GM12872 (cell line): ENCODE data around the gene TALDO1.

Source experiments
- TF ChIP-seq, protein P1 (sequence below): IDR thresholded peaks from 3 replicates; pipeline ENCODE4 v1.5.1; 2011; ENCODE audit warnings: low read depth, mild to moderate bottlenecking, low read length, moderate library complexity; ENCODE audit not compliant: insufficient read depth

The TALDO1 gene

DNA sequence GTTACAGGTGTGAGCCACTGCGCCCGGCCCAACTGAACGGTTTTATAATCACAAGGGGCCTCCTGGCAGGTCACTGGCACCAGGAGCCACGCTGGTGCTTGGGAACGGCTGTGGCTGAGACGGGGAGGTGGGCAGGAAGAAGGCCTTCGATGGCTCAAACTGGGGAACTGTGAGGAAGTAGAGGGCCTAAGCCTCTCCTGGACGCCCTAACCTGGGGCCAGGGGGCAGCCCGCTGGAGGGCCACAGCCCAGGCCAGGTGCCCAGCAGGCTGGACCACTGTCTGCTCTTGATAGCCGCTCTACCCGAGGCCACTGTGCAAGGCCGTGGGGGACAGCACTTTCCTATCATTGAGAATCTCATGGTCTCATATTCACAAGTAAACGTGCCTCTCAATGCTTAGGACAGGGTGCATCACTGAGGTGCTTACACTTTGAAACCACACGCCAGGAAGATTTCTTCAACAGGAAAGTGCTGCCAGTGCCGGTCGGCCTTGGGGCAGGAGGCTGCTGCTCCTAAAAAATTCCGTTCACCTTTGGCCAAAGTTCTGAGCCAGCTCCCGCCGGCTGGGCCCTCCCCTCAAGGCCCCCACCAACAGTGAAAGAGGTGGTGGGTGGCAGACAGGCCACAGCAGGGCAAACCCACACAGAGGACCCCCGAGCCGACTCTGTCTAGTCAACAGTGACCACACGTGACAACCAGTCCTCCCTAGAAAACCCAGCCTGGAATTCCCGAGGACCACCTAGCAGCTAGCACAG lies 22.8 kb downstream of the TALDO1 start:
- TF ChIP-seq, protein P1, sequence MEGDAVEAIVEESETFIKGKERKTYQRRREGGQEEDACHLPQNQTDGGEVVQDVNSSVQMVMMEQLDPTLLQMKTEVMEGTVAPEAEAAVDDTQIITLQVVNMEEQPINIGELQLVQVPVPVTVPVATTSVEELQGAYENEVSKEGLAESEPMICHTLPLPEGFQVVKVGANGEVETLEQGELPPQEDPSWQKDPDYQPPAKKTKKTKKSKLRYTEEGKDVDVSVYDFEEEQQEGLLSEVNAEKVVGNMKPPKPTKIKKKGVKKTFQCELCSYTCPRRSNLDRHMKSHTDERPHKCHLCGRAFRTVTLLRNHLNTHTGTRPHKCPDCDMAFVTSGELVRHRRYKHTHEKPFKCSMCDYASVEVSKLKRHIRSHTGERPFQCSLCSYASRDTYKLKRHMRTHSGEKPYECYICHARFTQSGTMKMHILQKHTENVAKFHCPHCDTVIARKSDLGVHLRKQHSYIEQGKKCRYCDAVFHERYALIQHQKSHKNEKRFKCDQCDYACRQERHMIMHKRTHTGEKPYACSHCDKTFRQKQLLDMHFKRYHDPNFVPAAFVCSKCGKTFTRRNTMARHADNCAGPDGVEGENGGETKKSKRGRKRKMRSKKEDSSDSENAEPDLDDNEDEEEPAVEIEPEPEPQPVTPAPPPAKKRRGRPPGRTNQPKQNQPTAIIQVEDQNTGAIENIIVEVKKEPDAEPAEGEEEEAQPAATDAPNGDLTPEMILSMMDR: no peak

DNA sequence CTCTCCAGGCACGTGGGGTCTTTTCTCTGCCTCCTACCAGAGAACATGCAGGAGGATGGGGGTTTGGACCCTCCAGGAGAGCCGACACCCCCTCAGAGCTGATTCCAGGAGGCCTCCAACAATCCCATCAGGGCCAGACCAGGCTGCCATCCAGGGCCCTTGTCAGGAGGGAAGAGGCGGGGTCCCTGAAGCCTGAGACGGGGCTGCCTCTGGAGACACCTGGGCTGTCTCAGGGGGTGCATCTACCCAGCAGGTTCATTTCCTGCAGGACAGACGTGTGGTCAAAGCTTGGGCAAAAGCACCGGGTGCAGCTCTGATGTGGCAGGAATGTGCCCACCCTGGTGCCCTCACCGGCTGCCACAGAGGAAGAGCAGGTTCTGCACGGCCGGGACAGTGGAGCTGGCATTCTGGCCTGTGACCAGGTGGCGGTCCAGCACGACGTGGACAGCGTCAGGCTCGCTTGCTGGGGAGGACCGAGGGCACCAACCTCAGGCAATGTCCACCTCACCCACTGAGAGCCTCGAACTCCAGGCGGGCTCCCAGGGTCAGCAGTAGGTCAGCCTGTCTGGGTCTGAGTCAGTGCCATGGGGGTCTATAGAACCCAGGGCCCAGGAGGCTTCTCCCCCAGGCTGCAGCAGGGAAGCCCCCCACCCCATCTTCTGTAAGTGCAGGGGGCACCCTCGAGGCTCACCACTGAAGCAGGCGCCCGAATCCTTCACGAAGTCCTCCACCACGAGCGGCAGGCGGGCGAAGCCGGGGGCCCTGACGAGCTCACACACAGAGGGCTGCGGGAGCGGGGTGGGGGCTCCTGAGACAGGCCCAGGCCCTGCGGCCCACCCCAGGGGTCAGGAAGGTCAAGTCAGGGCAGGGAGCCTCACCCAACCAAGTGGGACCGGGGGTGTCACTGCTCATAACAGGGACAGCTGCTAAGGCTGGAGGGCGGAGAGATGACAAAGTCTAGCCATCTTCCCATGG lies 23.7 kb downstream of the TALDO1 start:
- TF ChIP-seq, protein P1: no peak

DNA sequence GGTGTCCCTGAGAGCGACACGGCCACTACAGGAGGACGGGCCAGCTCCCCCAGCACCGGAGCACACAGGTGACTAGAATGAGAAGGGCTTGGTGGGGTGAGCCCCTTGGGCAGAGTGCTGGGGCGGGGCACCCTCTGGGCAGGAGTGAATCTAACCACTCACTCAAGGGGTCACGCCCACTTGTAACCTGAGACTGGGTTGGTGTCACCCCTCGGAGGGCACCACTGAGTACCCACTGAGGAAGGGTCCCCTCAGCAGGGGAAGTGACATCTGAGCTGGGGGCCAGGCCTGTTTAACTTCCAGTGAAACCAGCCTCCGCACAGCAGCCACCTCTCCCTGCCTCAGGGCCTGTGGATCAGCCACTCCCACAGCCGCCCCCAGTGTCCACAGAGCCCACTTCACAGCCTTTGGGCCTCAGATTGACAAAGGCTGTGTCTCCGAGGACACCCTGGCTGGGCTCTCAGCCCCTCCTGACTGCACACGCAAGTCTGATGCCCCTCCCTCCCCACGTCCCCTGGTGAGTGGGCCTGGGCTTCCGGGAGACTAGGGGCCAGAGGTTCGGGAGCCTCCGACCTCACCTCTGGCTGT lies 24.4 kb downstream of the TALDO1 start:
- TF ChIP-seq, protein P1: no peak

DNA sequence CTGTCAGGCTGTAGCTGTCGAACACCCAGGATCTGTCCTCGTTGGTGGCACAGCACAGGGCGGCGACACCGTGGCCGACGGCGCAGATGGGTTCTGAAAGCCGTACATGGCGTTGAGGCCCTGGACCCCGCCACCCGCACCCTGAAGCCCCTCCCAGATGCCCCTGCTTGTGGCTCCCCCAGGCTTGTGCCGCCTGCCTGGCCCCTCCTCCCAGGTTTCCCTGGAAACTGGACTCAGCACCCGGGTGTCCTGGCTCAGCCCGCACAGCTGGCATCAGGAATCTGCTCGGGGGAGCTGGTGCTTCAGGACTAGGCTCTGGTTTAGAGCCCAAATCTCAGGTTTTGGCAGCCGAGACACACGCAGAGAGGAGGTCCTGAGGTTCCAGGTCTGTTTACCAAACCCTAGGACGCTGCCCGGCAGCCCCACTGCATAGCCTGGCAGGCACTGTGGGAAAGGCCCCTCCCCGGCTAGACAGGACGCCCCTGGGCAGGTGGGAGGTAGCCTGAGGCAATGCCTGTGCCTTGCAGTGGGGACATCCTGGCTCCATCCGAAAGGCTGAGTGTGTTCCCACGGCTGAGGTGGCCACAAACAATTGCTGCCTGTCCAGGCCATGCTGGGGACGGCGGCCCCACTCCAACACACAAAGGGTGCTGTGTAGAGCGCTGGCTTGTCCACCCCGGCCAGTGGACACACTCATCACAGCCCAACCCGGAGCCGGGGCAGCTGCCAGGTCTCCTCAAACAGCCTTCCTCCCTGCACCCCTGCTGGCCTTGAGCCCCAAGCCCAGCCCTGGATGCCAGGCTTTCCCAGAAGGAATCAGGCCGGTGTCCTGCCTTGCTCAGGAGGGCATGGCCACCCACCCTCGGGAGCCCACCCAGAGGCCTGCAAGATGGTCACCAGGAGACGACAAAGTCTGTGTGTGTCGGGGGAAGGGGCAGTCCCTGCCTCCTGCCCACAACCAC lies 25.4 kb downstream of the TALDO1 start:
- TF ChIP-seq, protein P1: no peak

DNA sequence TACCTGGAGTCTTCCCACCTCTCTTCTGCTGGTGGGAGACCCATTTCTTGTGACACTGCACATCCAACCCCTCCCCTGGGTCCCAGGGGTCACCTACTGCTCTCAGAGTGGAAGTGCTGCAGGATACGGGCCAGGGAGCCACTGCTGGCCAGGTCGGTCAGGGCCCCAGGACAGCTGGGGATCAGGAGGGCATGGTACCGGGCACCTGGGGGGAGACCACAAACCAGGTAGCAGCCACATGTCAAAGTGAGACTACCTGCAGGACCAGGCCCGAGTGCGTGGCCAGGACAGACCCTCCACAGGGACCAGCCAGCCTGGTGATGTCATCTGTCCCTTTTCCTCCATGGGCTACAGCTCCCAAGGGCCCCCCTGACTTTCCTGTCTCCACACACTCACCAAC lies 26.2 kb downstream of the TALDO1 start:
- TF ChIP-seq, protein P1: no peak

DNA sequence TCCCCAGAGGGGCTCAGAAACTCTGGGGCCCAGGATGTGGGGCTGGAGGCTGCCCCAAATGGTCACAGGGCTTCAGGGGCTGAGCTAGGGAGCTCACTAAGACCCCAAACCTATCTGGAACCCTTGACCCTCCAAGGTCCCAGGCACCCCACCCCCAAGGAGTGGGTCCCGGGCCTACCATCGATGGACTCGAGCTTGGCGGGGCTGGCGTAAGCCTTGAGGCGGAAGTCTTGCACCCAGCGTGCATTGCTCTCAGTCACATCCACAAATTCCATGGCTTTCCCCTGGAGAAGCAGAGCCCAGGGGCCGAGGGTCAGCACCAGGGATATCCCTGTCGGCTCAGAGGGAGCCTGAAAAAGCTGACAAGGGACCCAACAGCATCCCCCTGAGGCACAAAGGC lies 26.6 kb downstream of the TALDO1 start:
- TF ChIP-seq, protein P1: no peak
